ENCODE measurements around the gene HOXA9.

Gene HOXA9

DNA sequence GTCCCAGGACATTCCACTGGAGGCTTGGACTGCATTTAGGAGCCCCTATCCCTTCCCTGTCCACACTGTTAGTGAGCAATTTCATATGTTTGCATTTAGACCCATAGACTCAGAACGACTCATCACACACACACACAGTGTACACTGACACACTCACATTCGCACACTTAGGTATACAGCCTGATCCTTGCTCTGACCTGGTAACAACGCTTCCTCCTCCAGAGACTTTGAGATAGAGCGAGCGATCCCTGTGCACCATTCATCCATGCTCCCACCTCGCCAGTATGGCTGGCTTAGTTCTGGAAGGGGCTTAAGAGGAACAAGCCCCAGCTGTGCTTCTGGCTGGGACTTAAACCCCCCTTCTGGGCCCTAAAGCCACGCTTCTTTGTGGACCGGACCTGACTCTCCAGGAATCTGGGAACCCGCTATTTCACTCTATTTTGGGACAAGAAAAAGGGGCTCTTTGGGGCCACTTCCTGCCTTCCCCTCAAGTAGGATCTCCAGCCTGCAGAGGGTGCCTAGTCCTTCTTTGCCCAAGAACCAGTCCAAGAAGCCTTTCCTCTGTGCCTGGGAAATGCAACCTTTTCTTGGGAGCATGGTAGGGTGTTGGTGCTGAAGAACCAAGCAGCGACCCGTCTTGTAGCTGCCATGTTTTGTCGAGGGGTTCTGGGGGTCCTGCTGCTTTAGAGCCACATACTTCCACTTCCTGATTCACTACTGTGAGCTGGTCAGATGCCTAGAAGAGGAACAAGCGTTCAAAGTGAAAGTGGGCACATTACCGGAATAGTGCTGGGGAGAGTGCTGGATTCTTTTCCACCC lies 35.6 kb upstream of the HOXA9 start:
- peak in 1 of 3 experiments; percentile 49 for DNase-seq

- DNase-seq, result peak; percentile 86 to 91 (median 90)
These were observed 34.8 kb upstream of the HOXA9 start, which contains the start of gene HOXA13 for GRCh38 chr7:27199849-27200760. HOXA13 (minus strand) TSS chr7:27200091; CDS start chr7:27200077, 14 bp downstream.

GRCh38 chr7:27198871-27199801 lies 33.8 kb upstream of the HOXA9 start:
- peak; percentile 35 to 80 (median 78) for DNase-seq

DNA sequence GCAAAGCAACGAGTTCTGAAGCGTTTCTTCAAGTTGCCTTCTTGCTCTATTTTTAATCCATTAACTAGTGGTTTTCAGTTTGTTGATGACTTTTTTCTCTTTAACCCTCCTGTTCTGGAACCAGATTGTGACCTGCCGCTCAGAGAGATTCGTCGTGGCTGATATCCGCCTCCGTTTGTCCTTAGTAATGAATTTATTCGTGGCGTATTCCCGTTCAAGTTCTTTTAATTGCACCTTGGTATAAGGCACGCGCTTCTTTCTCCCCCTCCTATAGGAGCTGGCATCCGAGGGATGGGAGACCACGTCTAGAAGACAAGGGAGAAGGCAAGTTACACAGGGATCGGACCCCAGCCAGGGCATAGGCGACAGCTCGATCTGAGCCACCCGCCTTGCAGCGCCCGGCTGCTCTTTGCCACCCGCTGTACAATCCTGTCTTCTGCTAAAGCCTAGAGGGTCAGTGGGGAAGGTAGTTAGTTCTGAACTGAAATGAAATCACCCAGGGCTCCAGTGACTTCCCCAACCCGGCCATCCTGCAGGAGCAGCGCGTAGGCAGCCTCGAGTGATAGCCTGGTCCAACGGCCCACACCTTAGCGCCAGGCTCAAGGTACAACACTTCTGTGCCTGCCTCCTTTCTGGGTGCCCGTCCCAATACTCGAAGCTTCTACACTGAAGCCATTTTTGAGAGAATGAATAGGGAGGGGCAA lies 33.0 kb upstream of the HOXA9 start:
- peak; percentile 13 to 64 (median 55) for DNase-seq

DNA sequence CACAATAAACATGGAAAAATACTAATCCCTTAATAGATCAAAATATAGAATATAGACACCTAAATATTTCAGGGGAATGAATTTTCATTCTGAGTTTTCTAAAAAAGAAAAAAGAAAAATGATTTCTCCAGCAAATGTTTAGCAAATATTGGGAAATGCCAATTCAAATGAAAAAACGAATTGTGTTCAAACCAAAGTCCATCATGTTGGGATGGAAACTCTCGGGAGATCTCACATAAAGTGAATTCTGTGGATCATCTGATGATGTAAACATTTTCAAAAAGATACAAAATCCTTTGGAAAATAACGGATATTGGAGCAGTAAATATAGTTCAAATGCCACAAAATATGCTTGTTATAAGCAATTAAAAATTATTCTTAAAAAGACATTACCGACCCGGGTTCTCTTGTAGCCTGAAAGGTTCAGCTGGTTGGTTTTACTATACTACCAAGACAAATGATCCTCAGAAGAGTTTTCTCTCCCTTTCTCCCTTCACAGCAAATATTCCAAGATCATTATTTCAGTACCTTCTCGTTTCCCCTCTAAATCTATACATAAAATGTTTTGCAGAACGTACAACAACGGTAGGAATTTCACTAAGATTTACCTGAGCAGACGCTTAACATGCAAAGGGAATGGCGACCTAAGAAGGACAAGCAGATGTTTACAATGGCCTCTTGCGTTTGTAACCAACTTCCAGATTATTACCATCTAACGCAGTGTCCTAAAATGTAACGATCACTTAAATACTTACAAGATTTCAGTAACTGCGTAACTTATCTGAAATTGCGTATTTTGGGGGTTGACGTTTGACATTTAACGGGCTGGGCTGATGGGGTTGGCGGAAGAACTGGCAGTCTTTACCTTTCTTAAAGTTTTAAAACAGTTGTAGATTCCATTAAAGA lies 32.1 kb upstream of the HOXA9 start:
- peak in 1 of 3 experiments; percentile 43 for DNase-seq

DNA sequence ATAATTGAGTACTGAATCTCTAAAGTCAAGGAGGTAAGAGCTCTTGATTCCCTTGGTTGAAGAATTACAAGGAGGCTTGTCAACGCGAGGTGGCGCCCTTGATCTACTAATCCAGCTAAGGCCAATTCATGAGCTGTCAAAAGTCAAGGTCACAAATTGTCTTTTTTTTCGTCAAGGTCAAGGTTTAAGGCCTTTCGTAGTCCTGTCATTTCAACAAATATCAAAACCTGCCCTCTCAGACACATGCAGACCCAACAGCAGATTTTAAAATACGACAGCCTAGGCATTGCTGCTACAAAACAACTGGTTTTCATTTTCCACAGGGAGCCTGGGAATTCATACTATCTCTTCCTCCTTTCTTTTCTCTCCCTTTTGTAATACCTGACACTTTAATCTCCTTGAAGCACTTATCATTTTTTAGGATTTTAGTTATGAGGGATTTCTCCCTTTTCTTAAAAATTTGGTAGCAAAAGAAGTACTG lies 31.0 kb upstream of the HOXA9 start:
- DNase-seq, result peak; percentile 64 to 93 (median 87)

- DNase-seq, result no peak
These were observed 29.5 kb upstream of the HOXA9 start for GRCh38 chr7:27194686-27195379.

- no peak for DNase-seq
These were observed 28.6 kb upstream of the HOXA9 start for GRCh38 chr7:27194002-27194352.

DNA sequence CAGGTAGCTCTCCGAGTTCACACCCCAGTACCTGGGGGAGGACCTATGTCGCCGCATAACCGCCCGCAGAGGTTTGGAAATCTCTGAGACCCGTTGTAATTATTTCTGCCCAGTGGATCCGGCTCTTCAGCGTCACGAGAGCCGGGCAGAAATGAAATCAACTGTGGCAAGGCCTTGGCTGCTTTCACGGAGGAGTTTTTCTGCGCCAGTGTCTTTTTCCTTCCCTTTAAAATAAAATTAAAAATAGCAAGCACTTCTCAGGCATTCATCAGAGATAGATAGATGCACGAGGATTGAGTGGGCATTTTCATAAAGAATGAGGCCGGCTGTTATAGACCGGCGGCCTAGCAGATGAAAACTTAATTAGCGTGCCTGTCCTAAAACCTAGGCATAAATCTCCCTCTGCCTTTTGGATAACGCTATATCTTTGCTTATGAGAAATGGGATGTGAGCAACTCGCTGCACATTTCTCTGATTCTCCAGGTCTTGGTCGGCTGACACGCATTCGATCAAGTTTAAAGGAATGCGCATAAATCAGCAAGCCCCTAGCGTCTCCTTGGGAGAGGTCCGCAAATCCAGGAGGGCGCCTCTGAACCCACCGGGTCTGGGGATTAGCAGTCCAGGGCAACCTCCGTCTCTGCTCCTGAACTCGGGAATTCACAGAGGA lies 28.1 kb upstream of the HOXA9 start:
- DNase-seq, result no peak

- no peak for DNase-seq
These were observed 27.4 kb upstream of the HOXA9 start for GRCh38 chr7:27192546-27193334.

GRCh38 chr7:27191833-27192545 lies 26.7 kb upstream of the HOXA9 start:
- no peak for DNase-seq

DNA sequence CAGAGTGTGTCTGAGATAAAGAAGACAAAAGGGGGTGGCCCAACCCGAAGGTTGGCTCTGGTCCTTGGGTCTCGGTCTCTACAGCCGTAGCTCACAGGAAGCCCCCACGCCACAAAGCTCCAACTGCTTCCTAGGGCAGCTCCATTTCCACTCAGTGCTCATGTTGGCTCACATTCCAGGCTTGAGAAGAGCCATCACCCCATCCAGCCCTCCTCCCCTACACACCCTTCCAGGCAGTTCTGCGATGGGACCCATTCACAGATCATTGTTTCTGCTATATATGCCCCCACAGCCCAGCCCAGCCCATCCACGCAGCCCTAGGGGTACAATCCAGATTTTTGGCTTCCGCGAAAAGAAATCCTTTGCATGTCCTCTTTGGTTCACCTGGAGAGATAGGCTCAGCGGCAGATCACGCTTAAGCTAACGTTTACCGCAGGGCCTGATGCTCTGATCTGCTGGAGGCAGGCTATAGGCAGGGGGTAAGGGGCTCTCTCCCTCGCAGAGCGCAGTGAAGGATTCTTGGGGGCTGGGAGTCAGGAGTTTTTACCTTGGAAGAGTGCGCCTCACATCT lies 25.9 kb upstream of the HOXA9 start:
- no peak for DNase-seq

- DNase-seq, result peak in 1 of 3 experiments; percentile 24
These were observed 24.8 kb upstream of the HOXA9 start for GRCh38 chr7:27189997-27190748.

GRCh38 chr7:27189295-27189996 lies 24.1 kb upstream of the HOXA9 start:
- DNase-seq, result no peak

GRCh38 chr7:27188386-27189294 lies 23.3 kb upstream of the HOXA9 start:
- DNase-seq, result no peak

Data from NCI-H1417 (cell line).